Right lung (tissue), 10 donors: ENCODE measurements around the gene ERH. TPM values are rescaled to one million over a fixed set of nuclear protein-coding genes. Genes with fewer than 3 reads are reported as not detected.
"Not testable (repeated sequence)": the region's sequence is repeated elsewhere in the genome, so short reads cannot be mapped to it uniquely, and the experiment has no call there.

ENCODE experiments used
- DNase-seq, 2 donors: peaks; one replicate each; pipeline ENCODE4 v3.0.0-alpha.2; 2013
- long read RNA-seq, 8 donors: transcript quantifications; one replicate each; lab custom pipeline, GENCODE V29; 2026
- polyA plus RNA-seq, 5 donors: library from polyadenylated mRNA; unstranded; fragments of 120-200 nt; gene quantifications; one replicate each; pipeline versions ENCODE4 v1.2.1 to v1.2.3, GENCODE V29; 2013; ENCODE audit warnings: inconsistent platforms in 1 of 5, low replicate concordance in 1 of 5; ENCODE audit not compliant: insufficient read length in 5 of 5, insufficient read depth in 1 of 5

The ERH gene
- polyA plus RNA-seq = 100 to 1,000 TPM; 281 to 345 (median 290) TPM
- long read RNA-seq, donor 1, transcript ERH-203 (4 exons, 1,124 nt) = major isoform, 304 of 343 reads
- long read RNA-seq, donor 1, transcript ERH-202 (3 exons, 586 nt) = minor isoform, 7 of 343 reads
- long read RNA-seq, donor 1, partial matches to known transcripts = 18 of 343 reads
- long read RNA-seq, donor 1, other reads (novel, unspliced or antisense) = 14 of 343 reads
- long read RNA-seq, donor 2, transcript ERH-203 (4 exons, 1,124 nt) = major isoform, 222 of 234 reads
- long read RNA-seq, donor 2, partial matches to known transcripts = 11 of 234 reads
- long read RNA-seq, donor 2, other reads (novel, unspliced or antisense) = 0 of 234 reads
- long read RNA-seq, donor 3, transcript ERH-202 (3 exons, 586 nt) = minor isoform, 10 of 213 reads
- long read RNA-seq, donor 3, transcript ERH-203 (4 exons, 1,124 nt) = major isoform, 189 of 213 reads
- long read RNA-seq, donor 3, partial matches to known transcripts = 13 of 213 reads
- long read RNA-seq, donor 3, other reads (novel, unspliced or antisense) = 0 of 213 reads
- long read RNA-seq, donor 4, transcript ERH-202 (3 exons, 586 nt) = minor isoform, 9 of 130 reads
- long read RNA-seq, donor 4, transcript ERH-203 (4 exons, 1,124 nt) = major isoform, 121 of 130 reads
- long read RNA-seq, donor 4, partial matches to known transcripts = 0 of 130 reads
- long read RNA-seq, donor 4, other reads (novel, unspliced or antisense) = 0 of 130 reads
- long read RNA-seq, donor 5, transcript ERH-203 (4 exons, 1,124 nt) = major isoform, 327 of 579 reads
- long read RNA-seq, donor 5, transcript ERH-202 (3 exons, 586 nt) = minor isoform, 18 of 579 reads
- long read RNA-seq, donor 5, partial matches to known transcripts = 231 of 579 reads
- long read RNA-seq, donor 5, other reads (novel, unspliced or antisense) = 0 of 579 reads
- long read RNA-seq, donor 6, transcript ERH-203 (4 exons, 1,124 nt) = major isoform, 232 of 250 reads
- long read RNA-seq, donor 6, transcript ERH-202 (3 exons, 586 nt) = minor isoform, 6 of 250 reads
- long read RNA-seq, donor 6, partial matches to known transcripts = 12 of 250 reads
- long read RNA-seq, donor 6, other reads (novel, unspliced or antisense) = 0 of 250 reads
- long read RNA-seq, donor 7, transcript ERH-203 (4 exons, 1,124 nt) = major isoform, 144 of 157 reads
- long read RNA-seq, donor 7, partial matches to known transcripts = 7 of 157 reads
- long read RNA-seq, donor 7, other reads (novel, unspliced or antisense) = 0 of 157 reads
- long read RNA-seq, donor 8, transcript ERH-203 (4 exons, 1,124 nt) = major isoform, 105 of 108 reads
- long read RNA-seq, donor 8, partial matches to known transcripts = 0 of 108 reads
- long read RNA-seq, donor 8, other reads (novel, unspliced or antisense) = 0 of 108 reads

- peak; percentile 97 to 98 for DNase-seq
These were observed at the start of gene ERH, which contains the start of gene SLC39A9 for GRCh38 chr14:69398053-69398817. Gene ERH (minus strand): TSS chr14:69398299. CDS start chr14:69398233, 66 bp downstream. Gene SLC39A9 (plus strand): TSS chr14:69398692. CDS start chr14:69399370, 678 bp downstream.

DNA sequence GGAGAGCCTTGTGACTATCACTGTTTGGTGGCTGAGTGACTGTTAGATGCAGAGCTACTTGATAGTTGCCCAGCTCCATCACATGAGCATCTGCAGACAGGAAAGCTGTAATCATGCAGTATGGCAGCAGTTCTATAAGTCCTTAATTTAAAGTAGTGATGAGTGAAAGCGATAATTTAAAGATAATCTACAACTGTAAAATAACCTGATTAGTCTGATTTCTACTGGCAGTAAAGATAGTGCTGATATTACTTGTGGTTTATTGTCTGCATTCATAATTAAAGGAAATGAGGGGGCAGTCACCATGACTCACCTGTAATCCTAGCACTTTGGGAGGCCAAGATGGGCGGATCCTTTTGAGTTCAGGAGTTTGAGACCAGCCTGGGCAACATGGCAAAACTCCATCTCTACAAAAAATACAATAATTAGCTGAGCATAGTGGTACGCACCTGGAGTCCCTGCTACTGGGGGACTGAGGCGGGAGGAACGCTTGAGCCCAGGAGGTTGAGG, 45.3 kb upstream of the ERH start:
- DNase-seq = no peak

GRCh38 chr14:69441948-69442347, 43.8 kb upstream of the ERH start:
- DNase-seq = no peak

DNA sequence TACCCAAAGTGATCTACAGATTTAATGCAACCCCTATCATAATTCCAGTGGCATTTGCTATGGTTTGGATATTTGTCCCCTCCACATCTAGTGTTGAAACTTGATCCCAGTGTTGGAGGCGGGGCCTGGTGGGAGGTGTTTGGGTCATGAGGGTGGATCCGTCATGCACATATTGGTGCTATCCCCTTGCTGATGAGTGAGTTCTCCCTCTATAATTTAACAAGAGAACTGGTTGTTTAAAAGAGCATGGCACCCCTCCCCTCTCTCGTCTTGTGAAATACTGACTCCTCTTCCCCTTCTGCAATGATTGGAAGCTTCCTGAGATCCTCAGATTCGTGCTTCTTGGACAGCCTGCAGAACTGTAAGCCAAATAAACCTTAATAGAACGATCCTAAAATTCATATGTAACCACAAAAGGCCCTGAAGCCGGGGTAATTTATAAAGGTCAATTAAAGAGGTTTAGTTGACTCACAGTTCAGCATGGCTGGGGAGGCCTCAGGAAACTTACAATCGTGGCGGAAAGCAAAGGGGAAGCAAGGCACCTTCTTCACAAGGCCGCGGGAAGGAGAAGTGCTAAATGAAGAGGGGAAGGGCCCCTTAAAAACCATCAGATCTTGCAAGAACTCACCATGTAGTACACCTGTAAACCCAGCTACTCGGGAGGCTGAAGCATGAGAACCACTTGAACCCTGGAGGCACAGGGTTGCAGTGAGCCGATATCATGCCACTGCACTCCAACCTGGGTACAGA, 41.6 kb upstream of the ERH start:
- DNase-seq = no peak

GRCh38 chr14:69432364-69432763, 34.3 kb upstream of the ERH start:
- no peak for DNase-seq

DNA sequence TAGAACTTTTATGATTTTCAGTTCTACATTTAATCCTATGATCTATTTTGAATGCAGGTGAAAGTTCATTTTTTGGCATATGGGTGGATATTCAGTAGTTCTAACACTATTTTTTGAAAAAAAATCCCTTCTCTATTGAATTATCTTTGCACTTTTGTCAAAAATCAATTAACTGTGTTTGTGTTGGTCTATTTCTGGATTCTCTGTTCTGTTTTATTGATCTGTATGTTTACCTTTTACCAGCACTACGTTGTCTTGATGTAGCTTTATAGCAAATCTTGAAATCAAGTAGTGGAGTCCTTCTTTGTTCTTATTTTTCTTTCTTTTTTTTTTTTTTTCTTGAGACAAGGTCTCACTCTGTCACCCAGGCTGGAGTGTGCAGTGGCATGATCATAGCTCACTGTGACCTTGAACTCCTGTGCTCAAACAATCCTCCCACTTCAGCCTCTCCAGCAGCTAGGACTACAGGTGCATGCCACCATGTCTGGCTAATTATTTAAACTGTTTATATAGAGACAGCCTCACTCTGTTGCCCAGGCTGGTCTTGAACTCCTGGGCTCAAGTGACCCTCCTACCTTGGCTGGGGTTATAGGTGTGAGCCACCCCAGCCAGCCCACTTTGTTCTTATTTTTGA, 32.3 kb upstream of the ERH start:
- DNase-seq = no peak

- no peak for DNase-seq
These were observed 31.5 kb upstream of the ERH start for GRCh38 chr14:69429643-69430042.

DNA sequence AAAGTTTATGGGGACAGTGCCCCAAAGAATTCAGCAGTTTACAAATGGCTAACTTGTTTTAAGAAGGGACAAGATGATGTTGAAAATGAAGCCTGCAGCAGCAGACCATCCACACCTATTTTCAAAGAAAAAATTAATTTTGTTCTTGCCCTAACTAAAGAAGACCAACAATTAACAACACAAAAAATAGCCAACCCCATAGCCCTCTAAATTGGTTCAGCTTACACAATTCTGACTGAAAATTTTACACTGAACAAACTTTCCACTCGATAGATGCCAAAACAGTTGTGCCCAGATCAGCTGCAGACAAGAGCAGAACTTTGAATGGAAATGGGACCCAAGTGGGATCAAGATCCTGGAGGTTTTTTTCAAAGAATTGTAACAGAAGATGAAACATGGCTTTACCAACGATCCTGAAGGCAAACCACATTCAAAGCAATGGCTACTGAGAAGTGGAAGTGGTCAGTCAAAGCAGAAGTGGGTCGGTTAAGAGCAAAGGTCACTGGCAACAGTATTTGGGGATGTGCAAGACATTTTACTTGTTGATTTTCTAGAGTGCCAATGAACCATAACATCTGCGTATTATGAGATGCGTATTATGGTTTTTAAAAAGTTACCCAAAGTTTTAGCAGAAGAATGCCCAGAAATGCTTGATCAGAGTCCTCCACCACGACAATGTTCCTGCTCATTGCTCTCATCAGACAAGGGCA, 30.3 kb upstream of the ERH start:
- no peak for DNase-seq

GRCh38 chr14:69427596-69427995, 29.5 kb upstream of the ERH start:
- no peak for DNase-seq

GRCh38 chr14:69424149-69424923, 26.2 kb upstream of the ERH start:
- no peak for DNase-seq

DNA sequence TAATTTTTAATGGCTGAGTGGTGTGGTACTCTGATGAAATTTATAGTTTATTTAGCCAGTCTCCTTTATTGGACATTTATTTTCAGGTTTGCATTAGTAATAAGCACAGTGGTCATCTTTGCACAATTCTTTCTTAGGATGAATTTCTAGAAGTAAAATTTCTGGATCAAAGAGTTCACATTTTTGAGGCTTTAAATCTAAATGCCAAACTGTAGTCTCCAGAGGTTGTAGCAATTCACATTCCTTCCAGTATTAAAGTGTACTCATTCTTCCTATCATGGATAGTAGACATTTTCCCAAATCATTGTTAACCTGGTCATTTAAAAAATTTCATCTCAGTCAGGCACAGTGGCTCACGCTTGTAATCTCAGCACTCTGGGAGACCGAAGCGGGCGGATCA, 25.2 kb upstream of the ERH start:
- no peak for DNase-seq

DNA sequence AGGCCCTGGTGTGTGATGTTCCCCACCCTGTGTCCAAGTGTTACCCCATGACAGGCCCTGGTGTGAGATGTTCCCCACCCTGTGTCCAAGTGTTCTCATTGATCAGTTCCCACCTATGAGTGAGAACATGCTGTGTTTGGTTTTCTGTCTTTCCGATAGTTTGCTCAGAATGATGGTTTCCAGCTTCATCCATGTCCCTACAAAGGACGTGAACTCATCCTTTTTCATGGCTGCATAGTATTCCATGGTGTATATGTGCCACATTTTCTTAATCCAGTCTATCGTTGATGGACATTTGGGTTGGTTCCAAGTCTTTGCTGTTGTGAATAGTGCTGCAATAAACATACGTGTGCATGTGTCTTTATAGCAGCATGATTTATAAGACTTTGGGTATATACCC, 18.0 kb upstream of the ERH start:
- not testable (repeated sequence) for DNase-seq

DNA sequence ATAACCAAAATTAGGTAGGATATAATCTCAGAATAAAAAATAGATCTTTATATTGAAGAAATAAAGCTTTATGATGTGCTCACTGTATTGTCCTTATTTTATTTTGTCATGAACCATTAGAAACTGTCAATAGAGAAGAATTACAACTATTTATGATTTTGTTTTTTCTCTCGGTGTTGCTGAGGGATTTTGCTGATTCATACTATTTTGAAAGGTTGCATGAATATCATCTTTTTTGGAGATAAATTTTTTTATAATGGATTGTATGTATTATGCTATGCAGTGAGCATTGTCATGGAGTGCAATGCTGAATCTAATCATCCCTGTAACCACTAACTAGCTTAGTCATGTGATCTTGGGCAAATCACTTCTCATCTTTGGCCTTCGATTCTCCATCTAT, 15.4 kb upstream of the ERH start:
- DNase-seq = no peak

DNA sequence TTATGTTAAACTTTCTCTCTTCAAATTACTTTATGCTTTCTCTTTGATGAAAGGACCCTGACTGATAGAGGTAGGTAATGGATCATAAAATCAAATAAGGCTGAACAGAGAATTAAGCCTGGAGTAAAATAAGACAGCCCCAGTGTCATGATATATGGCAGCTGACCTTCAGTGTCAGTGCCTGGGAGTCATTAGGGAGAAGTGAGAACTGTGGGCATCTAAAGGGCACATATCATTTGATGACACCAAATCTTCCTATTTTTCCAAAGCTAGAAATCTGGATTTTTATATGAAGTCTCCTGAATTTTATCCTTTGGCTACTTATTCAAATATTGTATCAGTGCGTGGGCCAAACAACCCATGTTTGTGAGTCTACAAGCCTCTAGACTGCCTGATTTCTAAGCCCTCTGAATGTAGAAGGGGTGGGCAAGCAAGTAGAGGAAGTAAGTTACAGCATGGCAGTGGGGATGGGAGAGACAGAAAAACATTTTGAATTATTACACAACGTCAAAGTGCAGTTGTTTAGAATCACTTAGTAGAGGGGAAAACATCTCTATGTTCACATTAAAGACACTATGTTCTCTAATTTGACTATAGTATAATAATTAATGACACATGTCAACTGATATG, 10.3 kb upstream of the ERH start:
- no peak for DNase-seq

DNA sequence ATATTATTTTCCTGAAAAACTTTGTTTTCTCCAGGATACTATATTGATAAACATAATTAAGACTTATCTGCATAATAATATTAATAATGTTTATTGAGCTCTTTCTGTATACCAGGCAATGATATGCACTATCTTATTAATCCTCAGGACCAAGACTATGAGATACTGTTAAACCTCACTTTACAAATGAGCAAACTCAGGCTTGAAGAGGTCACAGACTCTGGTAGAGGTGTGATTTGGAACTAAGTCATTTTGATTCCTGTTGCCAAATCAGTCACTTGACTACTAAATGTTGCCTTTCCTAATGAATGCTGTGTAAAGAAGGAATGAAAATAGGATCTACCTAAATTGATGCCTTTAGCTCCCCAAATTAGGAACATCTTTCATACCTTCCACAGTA, 7.7 kb upstream of the ERH start:
- DNase-seq = no peak

DNA sequence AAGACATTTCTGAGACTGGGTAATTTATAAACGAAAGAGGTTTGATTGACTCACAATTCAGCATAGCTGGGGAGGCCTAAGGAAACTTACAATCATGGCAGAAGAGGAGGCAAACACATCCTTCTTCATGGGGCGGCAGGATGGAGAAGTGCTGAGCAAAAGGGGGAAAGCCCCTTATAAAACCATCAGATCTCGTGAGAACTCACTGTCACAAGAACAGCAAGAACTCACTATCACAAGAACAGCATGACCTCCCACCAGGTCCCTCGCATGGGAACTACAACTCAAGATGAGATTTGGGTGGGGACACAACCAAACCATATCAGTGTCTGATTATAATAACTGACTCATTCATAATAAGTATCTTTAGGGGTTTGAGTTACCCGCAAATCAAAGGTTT, 6.8 kb upstream of the ERH start:
- no peak for DNase-seq

DNA sequence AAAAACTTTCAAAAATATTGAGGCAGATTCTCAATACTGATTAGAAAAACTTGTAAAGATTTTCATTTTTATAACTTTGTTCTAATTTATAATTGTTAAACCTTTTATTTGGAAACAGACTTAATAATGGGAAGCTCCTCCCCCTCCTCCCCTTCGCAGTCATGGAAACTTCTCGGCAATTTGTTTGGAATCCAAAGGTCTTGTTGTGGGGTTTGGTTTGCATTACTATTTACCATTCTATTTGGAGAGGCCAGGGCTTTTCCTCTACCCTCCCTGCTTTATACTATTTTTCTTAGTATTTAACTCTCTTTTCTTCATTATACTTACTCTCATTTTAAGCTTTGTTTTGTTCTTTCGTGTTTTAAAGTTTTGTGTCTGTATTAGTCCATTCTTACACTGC, 6.4 kb upstream of the ERH start:
- DNase-seq = no peak
